Neural cell (in vitro differentiated cells): ENCODE results near the gene MROH2A.

ENCODE experiments used
- EP300 ChIP-seq: fragments of 450-650 bp; conservative IDR thresholded peaks from 2 replicates; pipeline ENCODE4 v1.6.1; 2014; ENCODE audit warnings: antibody characterized with exemption, mild to moderate bottlenecking, moderate library complexity; ENCODE audit not compliant: poor library complexity, severe bottlenecking
- EZH2 ChIP-seq: fragments of 200-600, 300-800 bp; shearing (Covaris generic), sonication (generic); IDR thresholded peaks from 2 replicates; pipeline ENCODE4 v1.6.1; 2014; ENCODE audit warnings: antibody characterized with exemption, low read length, borderline replicate concordance, mild to moderate bottlenecking; ENCODE audit not compliant: insufficient read depth, poor library complexity, severe bottlenecking
- TF ChIP-seq, protein P1 (sequence below): fragments of 450-650 bp; IDR thresholded peaks from 2 replicates; pipeline ENCODE4 v1.5.1; 2014; ENCODE audit warnings: antibody characterized with exemption, mild to moderate bottlenecking, moderate library complexity; ENCODE audit not compliant: poor library complexity, severe bottlenecking
- TF ChIP-seq, protein P2 (sequence below): IDR thresholded peaks from 2 replicates; pipeline ENCODE4 v1.6.1; 2012; ENCODE audit warnings: borderline replicate concordance

DNA sequence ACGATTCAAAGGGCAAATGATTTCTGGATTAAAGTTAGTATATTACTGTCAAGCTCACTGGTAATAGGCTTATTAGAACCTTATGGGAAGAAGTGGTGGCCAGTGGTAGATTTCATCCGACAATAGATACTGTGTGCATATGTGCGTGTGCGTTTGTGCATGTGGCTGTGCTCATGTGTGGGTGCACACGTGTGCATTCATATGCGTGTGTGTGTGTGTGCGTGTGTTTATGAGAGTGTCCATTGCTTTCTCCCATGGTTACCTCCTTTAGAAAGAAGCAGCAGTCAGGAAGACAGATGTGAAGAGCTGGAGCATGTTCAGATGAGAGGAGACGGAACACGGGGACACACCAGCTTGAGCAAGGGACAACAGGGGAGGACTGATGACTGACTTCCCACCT is 8.9 kb upstream of the MROH2A start:
- TF ChIP-seq, protein P1, sequence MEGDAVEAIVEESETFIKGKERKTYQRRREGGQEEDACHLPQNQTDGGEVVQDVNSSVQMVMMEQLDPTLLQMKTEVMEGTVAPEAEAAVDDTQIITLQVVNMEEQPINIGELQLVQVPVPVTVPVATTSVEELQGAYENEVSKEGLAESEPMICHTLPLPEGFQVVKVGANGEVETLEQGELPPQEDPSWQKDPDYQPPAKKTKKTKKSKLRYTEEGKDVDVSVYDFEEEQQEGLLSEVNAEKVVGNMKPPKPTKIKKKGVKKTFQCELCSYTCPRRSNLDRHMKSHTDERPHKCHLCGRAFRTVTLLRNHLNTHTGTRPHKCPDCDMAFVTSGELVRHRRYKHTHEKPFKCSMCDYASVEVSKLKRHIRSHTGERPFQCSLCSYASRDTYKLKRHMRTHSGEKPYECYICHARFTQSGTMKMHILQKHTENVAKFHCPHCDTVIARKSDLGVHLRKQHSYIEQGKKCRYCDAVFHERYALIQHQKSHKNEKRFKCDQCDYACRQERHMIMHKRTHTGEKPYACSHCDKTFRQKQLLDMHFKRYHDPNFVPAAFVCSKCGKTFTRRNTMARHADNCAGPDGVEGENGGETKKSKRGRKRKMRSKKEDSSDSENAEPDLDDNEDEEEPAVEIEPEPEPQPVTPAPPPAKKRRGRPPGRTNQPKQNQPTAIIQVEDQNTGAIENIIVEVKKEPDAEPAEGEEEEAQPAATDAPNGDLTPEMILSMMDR = no peak
- TF ChIP-seq EZH2 (no peak), EP300 (no peak)
- TF ChIP-seq, protein P2, sequence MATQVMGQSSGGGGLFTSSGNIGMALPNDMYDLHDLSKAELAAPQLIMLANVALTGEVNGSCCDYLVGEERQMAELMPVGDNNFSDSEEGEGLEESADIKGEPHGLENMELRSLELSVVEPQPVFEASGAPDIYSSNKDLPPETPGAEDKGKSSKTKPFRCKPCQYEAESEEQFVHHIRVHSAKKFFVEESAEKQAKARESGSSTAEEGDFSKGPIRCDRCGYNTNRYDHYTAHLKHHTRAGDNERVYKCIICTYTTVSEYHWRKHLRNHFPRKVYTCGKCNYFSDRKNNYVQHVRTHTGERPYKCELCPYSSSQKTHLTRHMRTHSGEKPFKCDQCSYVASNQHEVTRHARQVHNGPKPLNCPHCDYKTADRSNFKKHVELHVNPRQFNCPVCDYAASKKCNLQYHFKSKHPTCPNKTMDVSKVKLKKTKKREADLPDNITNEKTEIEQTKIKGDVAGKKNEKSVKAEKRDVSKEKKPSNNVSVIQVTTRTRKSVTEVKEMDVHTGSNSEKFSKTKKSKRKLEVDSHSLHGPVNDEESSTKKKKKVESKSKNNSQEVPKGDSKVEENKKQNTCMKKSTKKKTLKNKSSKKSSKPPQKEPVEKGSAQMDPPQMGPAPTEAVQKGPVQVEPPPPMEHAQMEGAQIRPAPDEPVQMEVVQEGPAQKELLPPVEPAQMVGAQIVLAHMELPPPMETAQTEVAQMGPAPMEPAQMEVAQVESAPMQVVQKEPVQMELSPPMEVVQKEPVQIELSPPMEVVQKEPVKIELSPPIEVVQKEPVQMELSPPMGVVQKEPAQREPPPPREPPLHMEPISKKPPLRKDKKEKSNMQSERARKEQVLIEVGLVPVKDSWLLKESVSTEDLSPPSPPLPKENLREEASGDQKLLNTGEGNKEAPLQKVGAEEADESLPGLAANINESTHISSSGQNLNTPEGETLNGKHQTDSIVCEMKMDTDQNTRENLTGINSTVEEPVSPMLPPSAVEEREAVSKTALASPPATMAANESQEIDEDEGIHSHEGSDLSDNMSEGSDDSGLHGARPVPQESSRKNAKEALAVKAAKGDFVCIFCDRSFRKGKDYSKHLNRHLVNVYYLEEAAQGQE = no peak
